Fibroblast of lung (primary cell): Measurements from ENCODE around the gene ADGRD1. TPM values are rescaled to one million over a fixed set of nuclear protein-coding genes. Genes with fewer than 3 reads are reported as not detected.

Experiments used
- DNase-seq, 2 donors: peaks; one replicate each; pipeline versions ENCODE4 v3.0.0 to v3.0.0-alpha.2; 2010; ENCODE audit warnings: low read depth in 2 of 2
- H2AFZ ChIP-seq: 2 replicates; pipeline ENCODE4 v1.5.1; 2012; ENCODE audit warnings: low read length, control low read depth, inconsistent platforms
- H3K27ac ChIP-seq: 2 replicates; pipeline ENCODE4 v1.5.1; 2011; ENCODE audit warnings: low read length, control low read depth; ENCODE audit not compliant: insufficient read depth
- H3K27me3 ChIP-seq: 2 replicates; pipeline ENCODE4 v1.5.1; 2011; ENCODE audit warnings: mild to moderate bottlenecking, low read length; ENCODE audit not compliant: control insufficient read depth, insufficient read depth
- H3K36me3 ChIP-seq: 2 replicates; pipeline ENCODE4 v1.5.1; 2011; ENCODE audit warnings: low read length; ENCODE audit not compliant: control insufficient read depth, insufficient read depth
- H3K4me1 ChIP-seq: 2 replicates; pipeline ENCODE4 v1.5.1; 2011; ENCODE audit warnings: low read length; ENCODE audit not compliant: control insufficient read depth, insufficient read depth; ENCODE audit errors: extremely low read depth
- H3K4me2 ChIP-seq: 2 replicates; pipeline ENCODE4 v1.5.1; 2011; ENCODE audit warnings: low read length, control low read depth; ENCODE audit not compliant: insufficient read depth; ENCODE audit errors: extremely low read depth
- H3K4me3 ChIP-seq, 4 experiments: fragments of 200-600 bp in 1 of 4; sonication (generic) in 1 of 4; replicated peaks in 1 of 4; 2 replicates each; pipeline ENCODE4 v1.5.1; 2011 to 2016; ENCODE audit warnings: low read length in 4 of 4, low read depth in 3 of 4, mild to moderate bottlenecking in 3 of 4, control low read depth in 2 of 4, inconsistent platforms in 1 of 4, mixed read lengths in 1 of 4; ENCODE audit not compliant: insufficient read depth in 1 of 4; ENCODE audit errors: control extremely low read depth in 1 of 4
- H3K79me2 ChIP-seq: 2 replicates; pipeline ENCODE4 v1.5.1; 2012; ENCODE audit warnings: mild to moderate bottlenecking, low read length, inconsistent platforms; ENCODE audit not compliant: control insufficient read depth, insufficient read depth
- H3K9ac ChIP-seq: 2 replicates; pipeline ENCODE4 v1.5.1; 2011; ENCODE audit warnings: mild to moderate bottlenecking, low read length, control low read depth; ENCODE audit not compliant: insufficient read depth
- H3K9me3 ChIP-seq: 2 replicates; pipeline ENCODE4 v1.5.1; 2012; ENCODE audit warnings: low read depth, low read length; ENCODE audit not compliant: control insufficient read depth, insufficient read depth
- H4K20me1 ChIP-seq: 2 replicates; pipeline ENCODE4 v1.5.1; 2011; ENCODE audit warnings: low read length; ENCODE audit not compliant: control insufficient read depth, insufficient read depth; ENCODE audit errors: extremely low read depth
- CTCF ChIP-seq, 2 donors: IDR thresholded peaks in 1 of 2; conservative IDR thresholded peaks in 1 of 2; 1 replicate in 1 of 2; 2 replicates in 1 of 2; pipeline ENCODE4 v1.5.1; 2011 to 2012; ENCODE audit warnings: low read length in 2 of 2, control low read depth in 1 of 2, inconsistent platforms in 1 of 2, low read depth in 1 of 2, mild to moderate bottlenecking in 1 of 2
- EZH2 ChIP-seq: IDR thresholded peaks from 2 replicates; pipeline ENCODE4 v1.5.1; 2012; ENCODE audit warnings: low read length, control low read depth, mild to moderate bottlenecking; ENCODE audit errors: missing control alignments
- polyA plus RNA-seq, 2 donors: library from polyadenylated mRNA; depleted of rRNA in 1 of 2; stranded (reverse) in 1 of 2; unstranded in 1 of 2; fragments of >200 nt; gene quantifications; 2 replicates each; pipeline ENCODE4 v1.2.1, GENCODE V29; 2011 to 2012; ENCODE audit warnings: missing spikeins in 1 of 2
- total RNA-seq: library from RNA; depleted of rRNA; stranded (reverse); fragments of >200 nt; gene quantifications from 2 replicates; pipeline ENCODE4 v1.2.1, GENCODE V29; 2014

Gene ADGRD1
- total and polyA plus RNA-seq, 2 donors (not counting 1 experiment from before 2014, with no cell fraction given) = 7.3 to 11.6 TPM

- no peaks in the 10 kb centered on the region for H3K36me3 ChIP-seq
- H4K20me1 ChIP-seq = no peaks in the 10 kb centered on the region
- no peaks in the 10 kb centered on the region for H3K79me2 ChIP-seq
- no peaks in the 10 kb centered on the region for H3K4me1 ChIP-seq
- no peaks in the 10 kb centered on the region for H3K27me3 ChIP-seq
- no peak for DNase-seq
- H2AFZ ChIP-seq = no peak overlapping the region
- no peaks in the 10 kb centered on the region for H3K9me3 ChIP-seq
- H3K4me3 ChIP-seq = no peak overlapping the region
- H3K9ac ChIP-seq = no peak overlapping the region
- TF ChIP-seq CTCF (conservative IDR thresholded peaks at IDR 0.05 in 1 of 2, IDR thresholded peaks at IDR 0.05 in 1 of 2; ENCODE audit: low read depth in 1 of 2, low read length in 2 of 2) = no peak
- TF ChIP-seq EZH2 = no peak
- H3K27ac ChIP-seq = no peak overlapping the region
- H3K4me2 ChIP-seq = no peak overlapping the region
Observed at GRCh38 chr12:131082290-131083194, 128.8 kb downstream of the ADGRD1 start.

GRCh38 chr12:131084341-131085011 is 130.8 kb downstream of the ADGRD1 start:
- Histone ChIP-seq H3K9ac (no peak overlapping the region), H4K20me1 (no peaks in the 10 kb centered on the region), H3K79me2 (no peaks in the 10 kb centered on the region), H3K27me3 (no peaks in the 10 kb centered on the region), H3K4me1 (no peaks in the 10 kb centered on the region), H3K4me3 (no peak overlapping the region), H3K4me2 (no peak overlapping the region), H3K36me3 (no peaks in the 10 kb centered on the region), H3K9me3 (no peaks in the 10 kb centered on the region), H2AFZ (no peak overlapping the region), H3K27ac (no peak overlapping the region)
- no peak for DNase-seq
- no peak for TF ChIP-seq CTCF (conservative IDR thresholded peaks at IDR 0.05 in 1 of 2, IDR thresholded peaks at IDR 0.05 in 1 of 2; ENCODE audit: low read depth in 1 of 2, low read length in 2 of 2)
- TF ChIP-seq EZH2 = no peak

GRCh38 chr12:131085125-131085815 is 131.6 kb downstream of the ADGRD1 start:
- DNase-seq = no peak
- no peaks in the 10 kb centered on the region for H3K27me3 ChIP-seq
- H3K9me3 ChIP-seq = no peaks in the 10 kb centered on the region

More at GRCh38 chr12:131085125-131085815, 131.6 kb downstream of the ADGRD1 start:
- H3K36me3 ChIP-seq = no peaks in the 10 kb centered on the region
- H4K20me1 ChIP-seq = no peaks in the 10 kb centered on the region
- no peaks in the 10 kb centered on the region for H3K4me1 ChIP-seq
- H3K9ac ChIP-seq = no peak overlapping the region
- no peak overlapping the region for H3K27ac ChIP-seq
- H3K79me2 ChIP-seq = no peaks in the 10 kb centered on the region
- TF ChIP-seq CTCF (conservative IDR thresholded peaks at IDR 0.05 in 1 of 2, IDR thresholded peaks at IDR 0.05 in 1 of 2; ENCODE audit: low read depth in 1 of 2, low read length in 2 of 2) (no peak), EZH2 (no peak)
- H3K4me3 ChIP-seq = no peak overlapping the region
- no peak overlapping the region for H3K4me2 ChIP-seq
- no peak overlapping the region for H2AFZ ChIP-seq
